Common myeloid progenitor, CD34-positive (primary cell): Measurements from ENCODE around the gene IL6R.
"Not testable (repeated sequence)": the region's sequence is repeated elsewhere in the genome, so short reads cannot be mapped to it uniquely, and the experiment has no call there.

Experiments used
- CTCF ChIA-PET: fragments of 350-600 bp; sonication (Branson Sonifier 250); formaldehyde crosslinking; loops from one replicate; lab custom pipeline; 2021; ENCODE audit warnings: antibody characterized with exemption; lab: Charles Lee
- POLR2A ChIA-PET: fragments of 350-600 bp; sonication (Branson Sonifier 250); formaldehyde crosslinking; loops from one replicate; lab custom pipeline; 2021; ENCODE audit warnings: antibody characterized with exemption; lab: Charles Lee
- DNase-seq, 3 donors: peaks; one replicate each; pipeline versions ENCODE4 v3.0.0 to v3.0.0-alpha.2; 2013
- H3K27ac ChIP-seq, 2 experiments: 1 replicate in 1 of 2; 2 replicates in 1 of 2; pipeline ENCODE4 v1.7.0; 2013; ENCODE audit warnings: inconsistent platforms in 2 of 2, low read length in 2 of 2, mild to moderate bottlenecking in 2 of 2, low read depth in 1 of 2, moderate library complexity in 1 of 2; ENCODE audit not compliant: severe bottlenecking in 2 of 2, insufficient read depth in 1 of 2, poor library complexity in 1 of 2
- H3K27me3 ChIP-seq, 5 experiments: replicated peaks in 2 of 5; 1 replicate in 3 of 5; 2 replicates in 2 of 5; pipeline versions ENCODE4 v1.6.1 to v1.7.0; 2013; ENCODE audit warnings: low read length in 4 of 5, mild to moderate bottlenecking in 2 of 5, moderate library complexity in 2 of 5, inconsistent platforms in 1 of 5; ENCODE audit not compliant: insufficient read depth in 5 of 5, control insufficient read depth in 4 of 5
- H3K36me3 ChIP-seq, 4 experiments: 1 replicate in 2 of 4; 2 replicates in 2 of 4; pipeline versions ENCODE4 v1.6.1 to v1.7.0; 2013; ENCODE audit warnings: low read length in 3 of 4, control low read depth in 1 of 4, mild to moderate bottlenecking in 1 of 4; ENCODE audit not compliant: control insufficient read depth in 4 of 4, insufficient read depth in 4 of 4
- H3K4me1 ChIP-seq, 4 experiments: 1 replicate in 3 of 4; 2 replicates in 1 of 4; pipeline versions ENCODE4 v1.6.1 to v1.7.1; 2013; ENCODE audit warnings: low read length in 3 of 4, mild to moderate bottlenecking in 3 of 4, control low read depth in 1 of 4, inconsistent platforms in 1 of 4, moderate library complexity in 1 of 4; ENCODE audit not compliant: control insufficient read depth in 4 of 4, insufficient read depth in 4 of 4; ENCODE audit errors: control extremely low read depth in 1 of 4
- H3K4me3 ChIP-seq, 7 experiments: 1 replicate in 4 of 7; 2 replicates in 3 of 7; pipeline versions ENCODE4 v1.5.1 to v1.7.0; 2013; ENCODE audit warnings: mild to moderate bottlenecking in 7 of 7, low read length in 6 of 7, moderate library complexity in 6 of 7, inconsistent platforms in 2 of 7, low read depth in 2 of 7, control low read depth in 1 of 7; ENCODE audit not compliant: insufficient read depth in 4 of 7, control insufficient read depth in 1 of 7; ENCODE audit errors: extremely low read depth in 1 of 7
- H3K9me3 ChIP-seq, 5 experiments: 1 replicate in 4 of 5; 2 replicates in 1 of 5; pipeline versions ENCODE4 v1.6.1 to v1.7.1; 2013; ENCODE audit warnings: low read length in 4 of 5, mild to moderate bottlenecking in 2 of 5, inconsistent platforms in 1 of 5, low read depth in 1 of 5, moderate library complexity in 1 of 5; ENCODE audit not compliant: control insufficient read depth in 4 of 5, insufficient read depth in 2 of 5; ENCODE audit errors: control extremely low read depth in 1 of 5
- WGBS: methylation state at CpG from one replicate; pipeline ENCODE4 v1.1.5; 2013; ENCODE audit not compliant: insufficient coverage; 5-methylcytosine and 5-hydroxymethylcytosine counted together

Gene IL6R

GRCh38 chr1:154485910-154486496, 80.9 kb downstream of the IL6R start:
- H3K36me3 ChIP-seq, result no peaks in the 10 kb centered on the region
- ChIA-PET POLR2A (no interaction called here), CTCF (interaction anchor here (0.7 to 20.1 kb wide), 5 partner anchors 10 to 574 kb away, joined by 3 to 341 read pairs (median 4); partner anchors contain the start of gene UBE2Q1)
- no peaks in the 10 kb centered on the region for H3K27me3 ChIP-seq
- H3K27ac ChIP-seq, result no peak overlapping the region
- H3K4me1 ChIP-seq, result peaks cover 5 to 42% (median 23%) of the 10 kb centered on the region in 4 experiments
- WGBS, result 92% methylated on average over 5 of the region's 7 CpGs
- DNase-seq, result no peak
- H3K4me3 ChIP-seq, result peak overlapping the region in 1 of 7 experiments; percentile 10
- H3K9me3 ChIP-seq, result no peaks in the 10 kb centered on the region

GRCh38 chr1:154486756-154487155, 81.6 kb downstream of the IL6R start:
- POLR2A ChIA-PET, H3K4me3 ChIP-seq, H3K27me3 ChIP-seq, H3K36me3 ChIP-seq, H3K9me3 ChIP-seq, DNase-seq, H3K27ac ChIP-seq: not testable (repeated sequence)
- CTCF ChIA-PET, result interaction anchor here (0.7 to 20.1 kb wide), 5 partner anchors 9 to 573 kb away, joined by 3 to 341 read pairs (median 4); partner anchors contain the start of gene UBE2Q1
- 90% methylated on average over 2 of the region's 5 CpGs for WGBS
- H3K4me1 ChIP-seq, result peaks cover 5 to 41% (median 24%) of the 10 kb centered on the region in 4 experiments

GRCh38 chr1:154488922-154489321, 83.8 kb downstream of the IL6R start:
- Histone ChIP-seq H3K9me3 (no peaks in the 10 kb centered on the region), H3K27ac (no peak overlapping the region), H3K4me3 (no peak overlapping the region), H3K27me3 (no peaks in the 10 kb centered on the region), H3K36me3 (no peaks in the 10 kb centered on the region), H3K4me1 (peaks cover 22 to 62% (median 45%) of the 10 kb centered on the region in 4 experiments)
- ChIA-PET CTCF (interaction anchor here (1.0 to 20.1 kb wide), 3 partner anchors 9 to 63 kb away, joined by 3 to 341 read pairs (median 38); partner anchors contain the start of gene UBE2Q1), POLR2A (interaction anchor here (0.6 kb wide), 1 partner anchor 29 kb away, joined by 3 read pairs; no protein-coding TSS in a partner anchor)
- 94% methylated on average over 19 of the region's 20 CpGs for WGBS
- no peak for DNase-seq

GRCh38 chr1:154489695-154490274, 84.6 kb downstream of the IL6R start:
- Histone ChIP-seq H3K27ac (no peak overlapping the region), H3K9me3 (no peaks in the 10 kb centered on the region), H3K4me1 (peaks cover 21 to 58% (median 42%) of the 10 kb centered on the region in 4 experiments), H3K4me3 (no peak overlapping the region), H3K36me3 (no peaks in the 10 kb centered on the region), H3K27me3 (no peaks in the 10 kb centered on the region)
- CTCF ChIA-PET, result interaction anchor here (0.7 to 20.1 kb wide), 4 partner anchors 10 to 152 kb away, joined by 3 to 341 read pairs (median 20); partner anchors contain the start of gene UBE2Q1
- 100% methylated on average over 3 of the region's 5 CpGs for whole genome bisulfite sequencing
- DNase-seq, result no peak
- POLR2A ChIA-PET, result interaction anchor here (0.6 kb wide), 1 partner anchor 30 kb away, joined by 3 read pairs; no protein-coding TSS in a partner anchor

DNA sequence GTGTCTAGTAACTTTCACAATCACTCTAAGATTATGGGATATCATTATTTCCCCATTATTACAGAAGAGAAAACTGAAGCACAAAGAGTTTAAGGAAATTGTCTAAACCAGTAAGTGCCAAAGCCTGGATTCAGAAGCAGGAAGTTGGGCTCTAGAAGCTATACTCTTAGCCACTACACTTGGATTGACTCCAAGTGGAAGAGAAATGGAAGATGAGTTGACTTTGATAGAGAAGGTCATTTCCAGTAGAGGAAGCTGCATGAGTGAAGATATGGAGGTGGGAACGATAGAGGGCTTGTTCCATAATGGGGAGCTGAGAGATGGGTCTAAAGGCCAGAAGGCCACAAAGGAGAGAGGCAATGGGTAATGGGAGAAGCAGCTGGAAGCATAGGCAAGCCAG, 85.2 kb downstream of the IL6R start:
- Histone ChIP-seq H3K9me3 (no peaks in the 10 kb centered on the region), H3K4me1 (peaks cover 21 to 57% (median 38%) of the 10 kb centered on the region in 4 experiments), H3K36me3 (no peaks in the 10 kb centered on the region), H3K27me3 (no peaks in the 10 kb centered on the region), H3K4me3 (no peak overlapping the region), H3K27ac (no peak overlapping the region)
- POLR2A ChIA-PET, result no interaction called here
- no peak for DNase-seq
- CTCF ChIA-PET, result interaction anchor here (0.6 to 20.1 kb wide), 4 partner anchors 10 to 552 kb away, joined by 3 to 341 read pairs (median 22); partner anchors contain the start of gene UBE2Q1
- WGBS, result 7% methylated on average over 1 of the region's 1 CpG

DNA sequence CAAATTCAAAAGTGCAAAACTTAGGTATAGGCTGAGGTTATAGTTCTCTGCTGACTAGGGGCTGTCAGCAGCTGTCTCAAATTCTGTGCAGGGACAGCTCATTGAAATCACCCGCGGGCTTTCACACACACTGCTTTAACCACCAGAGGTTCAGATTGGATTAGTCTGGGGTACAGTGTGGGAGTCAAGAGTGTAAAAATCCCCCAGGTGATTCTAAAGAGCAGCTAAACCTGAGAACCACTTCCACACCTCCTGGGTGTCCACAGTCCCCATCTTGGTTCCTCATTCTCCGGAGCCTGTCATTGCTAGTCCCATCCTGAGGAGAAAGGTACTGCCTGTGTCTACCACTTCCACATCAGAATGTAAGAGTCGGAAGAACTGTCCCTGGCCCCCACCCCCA, 87.0 kb downstream of the IL6R start:
- 0% methylated on average over 1 of the region's 4 CpGs for WGBS
- H3K27ac ChIP-seq, result no peak overlapping the region
- H3K36me3 ChIP-seq, result no peaks in the 10 kb centered on the region
- H3K4me1 ChIP-seq, result peaks cover 20 to 55% (median 32%) of the 10 kb centered on the region in 4 experiments
- POLR2A ChIA-PET, result no interaction called here
- no peaks in the 10 kb centered on the region for H3K27me3 ChIP-seq
- DNase-seq, result no peak
- no peaks in the 10 kb centered on the region for H3K9me3 ChIP-seq
- H3K4me3 ChIP-seq, result no peak overlapping the region
- CTCF ChIA-PET, result interaction anchor here (0.9 to 20.1 kb wide), 3 partner anchors 12 to 59 kb away, joined by 3 to 341 read pairs (median 38); partner anchors contain the start of gene UBE2Q1
